ACC112 (cell line): ENCODE data around the gene WWTR1.

Experiments
- H2AFZ ChIP-seq: fragments of 200-600 bp; sonication (generic); one replicate; pipeline ENCODE4 v1.6.0; 2017; ENCODE audit warnings: antibody characterized with exemption, low read length; ENCODE audit not compliant: unreplicated experiment
- H3K27ac ChIP-seq: fragments of 200-600 bp; sonication (generic); 2 replicates; pipeline ENCODE4 v1.5.1; 2014; ENCODE audit warnings: low read depth, mild to moderate bottlenecking, antibody characterized with exemption, low read length, moderate library complexity
- H3K27me3 ChIP-seq: fragments of 200-600 bp; sonication (generic); 2 replicates; pipeline ENCODE4 v1.6.1; 2014; ENCODE audit warnings: mild to moderate bottlenecking, antibody characterized with exemption, low read length, moderate library complexity, mixed read lengths; ENCODE audit not compliant: insufficient read depth
- H3K36me3 ChIP-seq: fragments of 200-600 bp; sonication (generic); 2 replicates; pipeline ENCODE4 v1.6.1; 2016; ENCODE audit warnings: mild to moderate bottlenecking, antibody characterized with exemption, low read length, moderate library complexity, mixed read lengths; ENCODE audit not compliant: insufficient read depth
- H3K4me1 ChIP-seq: fragments of 200-600 bp; sonication (generic); one replicate; pipeline ENCODE4 v1.6.1; 2016; ENCODE audit warnings: low read length, mixed read lengths; ENCODE audit not compliant: insufficient read depth, unreplicated experiment, control insufficient read depth
- H3K4me3 ChIP-seq: fragments of 200-600 bp; sonication (generic); 2 replicates; pipeline ENCODE4 v1.5.1; 2014; ENCODE audit warnings: mild to moderate bottlenecking, low read depth, low read length
- H3K79me2 ChIP-seq: fragments of 200-600 bp; sonication (generic); one replicate; pipeline ENCODE4 v1.6.0; 2016; ENCODE audit warnings: low read length; ENCODE audit not compliant: control insufficient read depth, unreplicated experiment, insufficient read depth

WWTR1 gene

DNA sequence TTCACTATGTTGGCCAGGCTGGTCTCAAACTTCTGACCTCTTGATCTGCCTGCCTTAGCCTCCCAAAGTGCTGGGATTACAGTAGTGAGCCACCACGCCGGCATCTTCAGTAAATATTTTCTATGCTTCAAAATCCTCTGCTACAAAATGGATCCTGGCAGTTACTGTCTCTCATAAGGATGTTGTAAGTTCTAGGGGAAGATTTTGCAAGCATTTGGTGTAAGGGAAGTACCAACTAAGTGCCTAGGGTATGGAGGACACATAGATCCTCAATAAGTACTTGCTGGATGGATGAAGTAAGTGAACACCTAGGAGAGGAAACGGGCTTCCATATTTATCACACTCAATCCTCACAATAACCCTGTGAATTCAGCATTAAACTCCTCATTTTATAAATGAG, 176.8 kb downstream of the WWTR1 start:
- no peak overlapping the region for H3K4me3 ChIP-seq
- H3K4me1 ChIP-seq, result peaks cover 11% of the 10 kb centered on the region
- H3K27me3 ChIP-seq, result no peaks in the 10 kb centered on the region
- H3K79me2 ChIP-seq, result no peaks in the 10 kb centered on the region
- H2AFZ ChIP-seq, result no peak overlapping the region
- no peaks in the 10 kb centered on the region for H3K36me3 ChIP-seq
- no peak overlapping the region for H3K27ac ChIP-seq

DNA sequence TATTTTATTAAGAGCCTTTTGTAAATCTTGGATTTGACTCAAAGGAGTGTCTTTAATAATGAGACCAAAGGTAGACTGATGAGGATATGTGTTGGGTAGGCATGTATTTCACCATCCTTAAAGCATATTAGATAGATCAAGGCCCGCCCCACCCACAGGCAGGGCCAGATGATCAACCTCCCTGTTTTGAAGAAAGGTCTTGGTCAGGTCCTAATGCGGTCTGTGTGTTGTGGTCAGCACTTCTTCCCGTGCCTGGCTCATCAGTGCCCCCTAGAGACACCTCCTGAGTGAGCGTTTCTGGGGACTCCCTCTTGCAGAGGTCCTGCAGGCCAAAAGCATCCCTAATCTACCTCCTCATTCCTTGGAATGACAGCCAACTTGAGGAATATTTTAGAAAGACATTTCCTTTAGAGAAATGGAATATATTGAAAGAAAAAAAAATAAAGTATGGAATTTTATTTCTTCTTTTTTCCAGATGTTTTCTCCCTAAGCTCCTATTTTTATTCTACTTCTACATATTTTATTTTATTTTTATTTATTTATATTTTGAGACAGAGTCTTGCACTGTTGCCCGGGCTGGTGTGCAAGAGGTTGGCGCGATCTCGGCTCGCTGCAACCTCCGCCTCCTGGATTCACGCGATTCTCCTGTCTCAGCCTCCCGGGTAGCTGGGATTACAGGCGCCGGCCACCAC, 177.4 kb downstream of the WWTR1 start:
- no peak overlapping the region for H3K4me3 ChIP-seq
- H3K36me3 ChIP-seq, result no peaks in the 10 kb centered on the region
- peaks cover 14% of the 10 kb centered on the region for H3K4me1 ChIP-seq
- H3K27ac ChIP-seq, result peak overlapping the region; percentile 25; the same call in 1 of the 2 replicates
- H3K79me2 ChIP-seq, result no peaks in the 10 kb centered on the region
- H2AFZ ChIP-seq, result peak overlapping the region; percentile 78
- no peaks in the 10 kb centered on the region for H3K27me3 ChIP-seq

DNA sequence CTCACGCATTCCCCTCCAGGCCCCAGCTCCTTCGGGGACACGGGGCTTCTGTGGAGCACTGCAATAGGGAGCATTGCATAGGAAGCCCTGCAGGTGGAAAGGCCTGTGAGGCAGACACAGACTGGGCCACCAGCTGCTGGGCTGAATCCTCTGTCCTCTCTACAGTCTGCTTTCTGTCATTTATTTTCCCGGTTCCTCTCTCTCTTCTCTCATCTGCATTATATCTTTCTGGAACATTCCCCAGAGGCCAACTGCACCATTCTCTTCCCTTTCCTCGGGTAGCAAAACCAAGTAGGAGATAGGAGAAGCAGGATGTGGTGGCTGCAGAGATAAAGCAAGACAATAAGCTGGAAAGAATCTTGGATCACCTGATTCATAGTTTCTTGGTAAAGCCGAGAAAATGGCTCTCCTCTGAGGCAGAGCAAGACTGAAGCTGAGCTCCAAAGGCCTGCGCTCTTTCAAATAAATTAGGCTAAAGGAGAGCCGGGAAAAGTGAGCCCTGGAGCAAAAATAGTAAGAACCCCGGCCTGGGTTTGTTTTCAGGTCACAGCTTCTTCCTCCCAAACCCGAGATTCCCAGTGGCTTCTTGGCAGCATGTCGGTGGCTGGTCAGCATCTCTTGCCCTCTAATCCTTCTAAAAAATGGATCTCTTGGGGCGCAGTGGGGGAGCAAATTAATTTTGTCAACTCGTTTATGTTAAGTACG, 178.1 kb downstream of the WWTR1 start:
- no peaks in the 10 kb centered on the region for H3K79me2 ChIP-seq
- peak overlapping the region; percentile 25; the same call in 1 of the 2 replicates for H3K27ac ChIP-seq
- H3K27me3 ChIP-seq, result no peaks in the 10 kb centered on the region
- H3K4me3 ChIP-seq, result no peak overlapping the region
- H2AFZ ChIP-seq, result peak overlapping the region; percentile 78
- H3K36me3 ChIP-seq, result no peaks in the 10 kb centered on the region
- peaks cover 21% of the 10 kb centered on the region for H3K4me1 ChIP-seq

DNA sequence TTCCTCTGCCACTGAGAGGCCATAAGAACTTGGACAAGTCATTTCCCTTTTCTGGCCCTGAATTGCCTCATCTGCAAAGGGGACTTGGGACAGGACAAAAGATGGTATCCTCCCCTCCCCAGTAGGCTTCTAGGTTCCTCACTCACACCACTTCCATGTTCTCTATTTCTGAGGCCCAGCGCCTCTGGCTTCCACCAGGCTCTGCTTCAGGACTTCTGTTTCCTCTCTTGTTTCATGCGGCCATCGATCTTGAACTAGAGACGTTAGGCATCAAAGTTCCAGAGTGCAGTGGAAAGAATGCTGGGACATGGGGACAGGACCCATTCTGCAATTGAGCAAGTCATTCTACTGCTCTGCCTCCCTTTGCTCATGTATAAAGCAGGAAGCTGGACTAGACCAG, 181.6 kb downstream of the WWTR1 start:
- Histone ChIP-seq H3K27ac (no peak overlapping the region), H2AFZ (no peak overlapping the region), H3K4me1 (peaks cover 54% of the 10 kb centered on the region), H3K4me3 (no peak overlapping the region), H3K79me2 (no peaks in the 10 kb centered on the region), H3K36me3 (no peaks in the 10 kb centered on the region), H3K27me3 (no peaks in the 10 kb centered on the region)

DNA sequence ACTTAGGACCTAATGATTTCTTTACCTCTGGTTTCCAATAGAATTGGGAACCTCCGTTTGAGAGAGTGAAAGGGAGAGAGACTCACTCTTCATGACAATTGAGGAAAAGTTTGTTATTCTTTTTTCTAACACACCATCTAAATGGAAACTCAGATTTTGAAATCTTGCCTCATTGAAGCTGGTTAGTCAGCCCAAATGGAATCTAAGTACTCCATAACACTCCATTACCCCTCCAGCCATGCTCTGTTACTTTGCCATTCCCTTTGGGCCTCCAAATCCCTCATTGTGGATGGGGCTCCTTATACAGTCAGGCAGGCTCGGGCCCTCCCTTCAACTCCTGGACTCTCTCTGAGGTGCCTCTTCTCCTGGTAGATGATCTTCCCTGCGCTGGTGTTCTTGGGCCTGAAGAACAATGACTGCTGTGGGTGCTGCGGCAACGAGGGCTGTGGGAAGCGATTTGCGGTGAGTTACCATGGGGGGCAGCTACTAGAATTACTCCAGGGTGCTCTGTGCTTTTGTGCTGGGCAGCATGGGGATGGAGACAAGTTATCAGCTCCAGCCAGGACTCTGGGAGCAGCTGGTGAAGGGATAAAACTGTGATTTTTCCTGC, 182.3 kb downstream of the WWTR1 start:
- H3K27ac ChIP-seq, result no peak overlapping the region
- no peaks in the 10 kb centered on the region for H3K79me2 ChIP-seq
- H3K27me3 ChIP-seq, result no peaks in the 10 kb centered on the region
- H3K4me3 ChIP-seq, result no peak overlapping the region
- H3K36me3 ChIP-seq, result no peaks in the 10 kb centered on the region
- H3K4me1 ChIP-seq, result peaks cover 59% of the 10 kb centered on the region
- H2AFZ ChIP-seq, result peak overlapping the region; percentile 21

DNA sequence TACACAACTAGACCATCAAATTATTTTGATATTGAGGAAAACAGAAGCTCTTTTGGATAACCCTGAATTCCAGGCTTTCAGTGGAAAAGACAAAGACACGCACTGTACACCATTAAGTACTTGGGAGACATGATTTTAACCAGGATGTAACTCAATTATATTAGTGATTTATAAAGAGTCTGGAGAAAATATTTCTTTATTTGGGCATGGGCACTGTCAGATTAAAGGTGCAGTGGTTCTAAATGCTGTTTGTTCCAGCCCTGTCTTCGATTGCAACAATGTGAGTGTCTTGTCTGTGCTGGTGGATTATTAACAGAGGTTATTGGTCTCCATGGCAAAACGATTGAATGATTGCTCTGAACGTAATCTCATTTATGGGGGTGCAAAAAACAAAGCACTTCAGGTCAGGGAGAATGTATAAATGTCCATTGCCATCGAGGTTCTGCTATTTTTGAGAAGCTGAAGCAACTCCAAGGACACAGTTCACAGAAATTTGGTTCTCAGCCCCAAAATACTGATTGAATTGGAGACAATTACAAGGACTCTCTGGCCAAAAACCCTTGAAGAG, 183.5 kb downstream of the WWTR1 start, which contains the start of gene TM4SF4:
Gene TM4SF4 (plus strand): TSS at position 448 of the 568 bp plus-strand sequence. CDS start 181 bp downstream, outside the sequence.
- H3K27me3 ChIP-seq, result no peaks in the 10 kb centered on the region

DNA sequence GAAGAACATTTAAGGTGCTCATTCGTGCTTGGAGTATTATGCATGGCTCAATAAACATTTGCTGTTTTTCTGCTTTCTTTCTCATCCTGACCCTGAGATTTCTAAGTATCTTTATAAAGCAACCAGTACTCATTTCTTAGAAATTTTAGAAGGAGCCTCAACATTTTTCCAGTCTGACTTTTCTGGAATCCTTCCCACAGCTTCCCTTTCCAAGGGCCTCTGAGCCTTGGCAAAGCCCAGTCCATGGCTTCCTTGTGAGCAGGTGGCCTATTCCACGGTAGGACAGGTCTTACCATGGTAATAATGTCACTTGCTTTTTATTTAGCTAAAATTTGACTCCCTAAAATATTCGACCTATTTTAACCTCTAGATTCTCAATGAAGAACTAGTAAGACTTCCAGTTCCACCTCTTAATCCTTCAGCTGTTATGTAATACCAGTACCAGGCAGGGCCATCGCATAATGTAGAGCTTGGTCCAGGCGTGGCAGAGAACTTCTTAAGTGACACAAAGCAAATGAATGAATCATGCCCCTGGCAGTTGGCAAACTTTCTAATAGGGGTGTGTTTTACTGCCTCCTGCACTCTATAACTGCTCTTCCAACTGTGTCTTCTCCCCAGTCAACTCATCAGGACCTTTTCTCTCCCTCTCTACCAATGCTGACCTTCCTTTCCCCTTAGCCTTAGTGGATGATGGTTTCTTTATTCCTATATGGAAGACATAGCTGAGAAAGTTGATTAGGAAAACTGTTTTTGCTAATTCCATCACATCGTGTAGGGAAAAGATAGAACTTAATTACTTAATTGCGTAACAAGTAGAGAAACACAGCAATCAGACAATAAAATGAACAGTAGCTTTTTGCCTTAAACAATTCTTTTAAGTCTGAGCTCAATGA, 184.2 kb downstream of the WWTR1 start:
- H3K27ac ChIP-seq, result peak overlapping the region; percentile 87
- no peaks in the 10 kb centered on the region for H3K79me2 ChIP-seq
- no peaks in the 10 kb centered on the region for H3K36me3 ChIP-seq
- peak overlapping the region; percentile 21 for H2AFZ ChIP-seq
- H3K4me3 ChIP-seq, result peak overlapping the region; percentile 35; the same call in 1 of the 2 replicates
- peaks cover 63% of the 10 kb centered on the region for H3K4me1 ChIP-seq
- no peaks in the 10 kb centered on the region for H3K27me3 ChIP-seq

More for the DNA sequence above, 183.5 kb downstream of the WWTR1 start, which contains the start of gene TM4SF4:
- H3K36me3 ChIP-seq, result no peaks in the 10 kb centered on the region
- peak within 1 kb of the TSS; percentile 22 for H2AFZ ChIP-seq
- H3K27ac ChIP-seq, result peak within 1 kb of the TSS; percentile 87
- no peaks in the 10 kb centered on the region for H3K79me2 ChIP-seq
- H3K4me1 ChIP-seq, result peaks cover 56% of the 10 kb centered on the region
- peak within 1 kb of the TSS; percentile 35; the same call in 1 of the 2 replicates for H3K4me3 ChIP-seq

DNA sequence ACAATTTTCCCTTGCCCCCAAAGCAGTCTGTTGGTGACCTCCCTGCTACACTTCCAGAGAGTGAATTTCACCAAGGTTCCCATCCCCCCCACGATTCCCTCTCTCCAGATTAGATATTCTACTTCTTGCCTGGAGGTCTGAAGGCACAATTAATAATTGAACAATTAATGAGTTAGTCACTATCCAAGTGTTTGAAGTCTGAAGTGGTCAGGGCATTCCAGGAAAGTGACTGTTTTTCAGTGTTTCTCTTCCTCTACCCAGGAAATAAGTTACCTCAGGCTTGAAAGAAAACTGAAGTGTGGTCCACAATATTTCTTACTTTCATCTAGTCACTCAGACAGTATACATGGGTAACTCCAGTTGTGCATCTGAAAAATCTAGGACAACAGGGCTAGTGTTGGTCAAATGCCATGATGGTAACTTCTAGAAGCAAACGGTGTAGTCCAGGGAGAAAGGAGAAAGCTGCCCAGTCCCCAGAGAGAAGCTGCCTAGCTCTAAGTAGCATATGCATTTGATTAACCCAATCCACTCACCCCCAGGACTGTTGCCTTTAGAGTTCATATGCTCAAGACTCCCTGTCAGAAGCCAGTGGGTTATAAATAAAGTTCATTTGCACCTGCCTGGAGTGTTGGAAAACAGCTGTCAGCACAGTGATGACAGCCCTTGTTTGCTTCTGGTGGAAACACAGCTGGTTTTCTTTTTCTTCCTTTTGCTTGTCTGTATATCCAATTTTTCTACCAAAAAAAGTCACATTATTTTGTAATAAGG, 185.6 kb downstream of the WWTR1 start:
- no peaks in the 10 kb centered on the region for H3K27me3 ChIP-seq
- H3K36me3 ChIP-seq, result no peaks in the 10 kb centered on the region
- H3K4me3 ChIP-seq, result peak overlapping the region; percentile 47; the same call in 1 of the 2 replicates
- no peaks in the 10 kb centered on the region for H3K79me2 ChIP-seq
- H2AFZ ChIP-seq, result peak overlapping the region; percentile 44
- H3K27ac ChIP-seq, result peak overlapping the region; percentile 87
- H3K4me1 ChIP-seq, result peaks cover 77% of the 10 kb centered on the region

DNA sequence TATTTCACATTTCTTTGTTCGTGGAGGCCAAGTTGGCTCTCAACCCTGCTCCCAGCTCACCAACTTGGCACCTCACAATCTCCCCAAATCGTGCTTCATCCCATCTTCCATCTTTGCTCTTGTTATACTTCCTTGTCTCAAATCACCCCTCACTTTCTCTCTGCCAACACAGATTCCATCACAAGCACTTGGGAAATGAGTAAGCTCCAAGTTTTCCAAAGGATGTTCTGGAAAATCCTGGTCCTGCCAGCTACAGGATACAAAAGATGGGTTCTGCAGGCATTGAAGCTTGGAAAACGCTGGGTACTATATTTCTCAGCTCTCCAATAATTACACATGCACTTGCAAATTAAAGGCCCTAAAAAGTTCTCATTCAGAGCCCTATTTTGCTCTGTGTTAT, 187.4 kb downstream of the WWTR1 start:
- Histone ChIP-seq H3K4me3 (no peak overlapping the region), H3K79me2 (no peaks in the 10 kb centered on the region), H3K4me1 (peaks cover 89% of the 10 kb centered on the region), H3K27ac (no peak overlapping the region), H3K27me3 (no peaks in the 10 kb centered on the region), H2AFZ (peak overlapping the region; percentile 30), H3K36me3 (no peaks in the 10 kb centered on the region)
